ENCODE data around the gene RNF144B. TPM values are rescaled to one million over a fixed set of nuclear protein-coding genes. Genes with fewer than 3 reads are reported as not detected.

The RNF144B gene
- total and polyA plus RNA-seq, 2 of the 13 experiments (the other 11 are each of a cell fraction or from before 2014, with no cell fraction given): 1.8 to 4.3 TPM

GRCh38 chr6:18467741-18468502 is 80.8 kb downstream of the RNF144B start (continued):
- TF ChIP-seq ZBTB40 (IDR thresholded peaks at IDR 0.05): no peak
- TF ChIP-seq ZBTB40 (CRISPR knock-in tag; IDR thresholded peaks at IDR 0.05): no peak
- TF ChIP-seq KAT2B (IDR thresholded peaks at IDR 0.05; ENCODE audit: borderline replicate concordance, low read depth, low read length): no peak
- no peak for TF ChIP-seq ZNF543 (CRISPR knock-in tag; IDR thresholded peaks at IDR 0.05)
- no peak for TF ChIP-seq ZBTB38 (CRISPR knock-in tag; IDR thresholded peaks at IDR 0.05)
- no peak for TF ChIP-seq KLF12 (CRISPR knock-in tag; IDR thresholded peaks at IDR 0.05; ENCODE audit: borderline replicate concordance)
- no peak for TF ChIP-seq THRA (CRISPR knock-in tag; IDR thresholded peaks at IDR 0.05; ENCODE audit: borderline replicate concordance)
- TF ChIP-seq KLF16 (CRISPR knock-in tag; IDR thresholded peaks at IDR 0.05): peak in 1 of 2 experiments; percentile 33; a peak in 1 of 4 replicates
- peak; percentile 60 for TF ChIP-seq FOXA3 (CRISPR knock-in tag; IDR thresholded peaks at IDR 0.05)
- no peak for TF ChIP-seq THAP7 (CRISPR knock-in tag; IDR thresholded peaks at IDR 0.05)
- no peak for TF ChIP-seq SRY (CRISPR knock-in tag; IDR thresholded peaks at IDR 0.05)
- no peak for TF ChIP-seq MEIS2 (CRISPR knock-in tag; IDR thresholded peaks at IDR 0.05)
- TF ChIP-seq ZNF317 (CRISPR knock-in tag; IDR thresholded peaks at IDR 0.05): no peak
- no peak for TF ChIP-seq NFE2 (CRISPR knock-in tag; IDR thresholded peaks at IDR 0.05)
- TF ChIP-seq GZF1 (CRISPR knock-in tag; IDR thresholded peaks at IDR 0.05): no peak
- TF ChIP-seq CREM (IDR thresholded peaks at IDR 0.05): peak; percentile 61; the same call in 1 of the 2 replicates
- TF ChIP-seq CREM (CRISPR knock-in tag; IDR thresholded peaks at IDR 0.05): no peak
- no peak for TF ChIP-seq MTA1 (CRISPR knock-in tag; IDR thresholded peaks at IDR 0.05; ENCODE audit: borderline replicate concordance)
- TF ChIP-seq HIVEP1 (CRISPR knock-in tag; IDR thresholded peaks at IDR 0.05): no peak
- no peak for TF ChIP-seq ZNF781 (CRISPR knock-in tag; IDR thresholded peaks at IDR 0.05; ENCODE audit: borderline replicate concordance, not compliant biosample characterization)
